HepG2 (cell line): Measurements from ENCODE around the gene THSD4. TPM values are rescaled to one million over a fixed set of nuclear protein-coding genes. Genes with fewer than 3 reads are reported as not detected.

Experiments used
- ATAC-seq: fragments of 200-7000 bp; cut with Tn5 transposase; 3 replicates; pipeline ENCODE4 v1.9.1; 2020; ENCODE audit warnings: mild to moderate bottlenecking, moderate library complexity
- BruUV-seq: library from RNA; stranded (reverse); fragments of 400-500 nt; replicated peaks from 2 replicates; lab custom pipeline; 2021; lab: Mats Ljungman, UMichigan
- CTCF ChIA-PET: fragments of 300-600 bp; formaldehyde crosslinking; extraction: SDS; loops from one replicate; lab custom pipeline; 2021; ENCODE audit warnings: low total read pairs, inconsistent platforms, low intra/inter-chr PET ratio; lab: Yijun Ruan, JAX
- POLR2A ChIA-PET: fragments of 350-600 bp; sonication (Branson Sonifier 250); formaldehyde crosslinking; loops from one replicate; lab custom pipeline; 2020; ENCODE audit warnings: antibody characterized with exemption, inconsistent platforms; lab: Yijun Ruan, JAX
- DNase-seq: peaks from one replicate; pipeline ENCODE4 v3.0.0-alpha.2; 2015; ENCODE audit warnings: low spot score
- FAIRE-seq: peaks from 3 replicates; lab custom pipeline; 2011; peaks lifted over from hg19 to GRCh38; lab: Jason Lieb, UNC
- H2AFZ ChIP-seq: one replicate; pipeline ENCODE4 v1.6.1; 2011; ENCODE audit warnings: low read length, inconsistent platforms
- H3K27ac ChIP-seq: fragments of 300-600 bp; 3 replicates; pipeline ENCODE4 v1.8.0; 2011; ENCODE audit warnings: mixed run types, mild to moderate bottlenecking, mixed read lengths, low read length, inconsistent platforms; ENCODE audit not compliant: insufficient read depth; ENCODE audit errors: extremely low read length
- H3K27me3 ChIP-seq, 2 experiments: fragments of 200-600 bp in 1 of 2; 2 replicates in 1 of 2; 3 replicates in 1 of 2; pipeline versions ENCODE4 v1.6.0 to v1.8.0; 2011; ENCODE audit warnings: low read length in 2 of 2, mild to moderate bottlenecking in 2 of 2, moderate library complexity in 2 of 2, inconsistent platforms in 1 of 2; ENCODE audit not compliant: insufficient read depth in 2 of 2, control insufficient read depth in 1 of 2
- H3K36me3 ChIP-seq, 2 experiments: fragments of 200-600 bp in 1 of 2; replicated peaks in 1 of 2; 2 replicates in 1 of 2; 3 replicates in 1 of 2; pipeline versions ENCODE4 v1.5.1 to v1.8.0; 2011; ENCODE audit warnings: low read length in 2 of 2, inconsistent platforms in 1 of 2; ENCODE audit not compliant: insufficient read depth in 2 of 2, control insufficient read depth in 1 of 2
- H3K4me1 ChIP-seq: 2 replicates; pipeline ENCODE4 v1.5.1; 2012; ENCODE audit warnings: low read length, inconsistent platforms; ENCODE audit not compliant: insufficient read depth
- H3K4me2 ChIP-seq: 2 replicates; pipeline ENCODE4 v1.6.0; 2011; ENCODE audit warnings: low read depth, low read length, inconsistent platforms
- H3K4me3 ChIP-seq, 3 experiments: fragments of 200-600 bp in 1 of 3; sonication (generic), shearing (Covaris generic) in 1 of 3; replicated peaks in 1 of 3; 2 replicates each; pipeline ENCODE4 v1.5.1; 2011 to 2016; ENCODE audit warnings: low read length in 3 of 3, inconsistent platforms in 2 of 3, low read depth in 2 of 3, mild to moderate bottlenecking in 2 of 3, control low read depth in 1 of 3, mixed read lengths in 1 of 3; ENCODE audit not compliant: insufficient read depth in 1 of 3
- H3K79me2 ChIP-seq: one replicate; pipeline ENCODE4 v1.6.1; 2011; ENCODE audit warnings: low read length, inconsistent platforms; ENCODE audit not compliant: insufficient read depth
- H3K9ac ChIP-seq: 2 replicates; pipeline ENCODE4 v1.6.0; 2011; ENCODE audit warnings: mild to moderate bottlenecking, low read depth, low read length, inconsistent platforms; ENCODE audit not compliant: insufficient read depth
- H3K9me3 ChIP-seq: 2 replicates; pipeline ENCODE4 v1.5.1; 2012; ENCODE audit warnings: mild to moderate bottlenecking, low read length
- H4K20me1 ChIP-seq: 2 replicates; pipeline ENCODE4 v1.6.0; 2011; ENCODE audit warnings: inconsistent platforms, mild to moderate bottlenecking, low read length, moderate library complexity; ENCODE audit not compliant: insufficient read depth
- GZF1 ChIP-seq: sonication (generic); formaldehyde crosslinking; IDR thresholded peaks from 2 replicates; pipeline ENCODE4 v1.5.1; 2020; ENCODE audit warnings: mild to moderate bottlenecking, missing genetic modification reagents
- MAZ ChIP-seq, 2 experiments: sonication (generic) in 1 of 2; formaldehyde crosslinking in 1 of 2; IDR thresholded peaks; 2 replicates each; pipeline versions ENCODE4 v1.5.0 to v1.6.1; 2012 to 2020; ENCODE audit warnings: low read depth in 2 of 2, mild to moderate bottlenecking in 2 of 2, borderline replicate concordance in 1 of 2, improper control_type of control experiment in 1 of 2, low read length in 1 of 2, missing genetic modification reagents in 1 of 2, moderate library complexity in 1 of 2
- SOX13 ChIP-seq, 3 experiments: fragments of 450-650 bp in 1 of 3; sonication (generic) in 1 of 3; formaldehyde crosslinking in 1 of 3; IDR thresholded peaks in 2 of 3; conservative IDR thresholded peaks in 1 of 3; 2 replicates each; pipeline versions ENCODE4 v1.5.0 to v1.6.1; 2016 to 2020; ENCODE audit warnings: antibody characterized with exemption in 1 of 3, mild to moderate bottlenecking in 1 of 3, missing compliant biosample characterization in 1 of 3, missing genetic modification reagents in 1 of 3, moderate library complexity in 1 of 3
- ZFAT ChIP-seq: sonication (generic); formaldehyde crosslinking; conservative IDR thresholded peaks from 2 replicates; pipeline ENCODE4 v1.8.1; 2023; ENCODE audit warnings: missing genetic modification reagents, inconsistent platforms
- ZNF317 ChIP-seq: sonication (generic); formaldehyde crosslinking; IDR thresholded peaks from 2 replicates; pipeline ENCODE4 v1.5.0; 2020; ENCODE audit warnings: mild to moderate bottlenecking, missing genetic modification reagents
- ZNF629 ChIP-seq: sonication (generic); formaldehyde crosslinking; conservative IDR thresholded peaks from 2 replicates; pipeline ENCODE4 v1.5.0; 2020; ENCODE audit warnings: missing genetic modification reagents
- WGBS: methylation state at CpG from one replicate; pipeline ENCODE4 v1.1.6; 2017; ENCODE audit warnings: low lambda C conversion rate; 5-methylcytosine and 5-hydroxymethylcytosine counted together
- in situ Hi-C: cut with HindIII; loops from 2 replicates; pipeline ENCODE4 v1.10.0; 2017; ENCODE audit warnings: low pct_unique_long_range_greater_than_20kb; ENCODE audit not compliant: extremely low pct_ligation_motif_present
- intact Hi-C: fragments of 100-400 bp; cut with micrococcal nuclease; formaldehyde crosslinking; loops from one replicate; pipeline ENCODE4 v1.10.0; 2022; ENCODE audit not compliant: unreplicated experiment
- polyA plus RNA-seq, 8 experiments: library from polyadenylated mRNA; depleted of rRNA in 3 of 8; stranded (reverse) in 7 of 8; unstranded in 1 of 8; fragments of >200 nt; fragmentation: Illumina TruSeq in 4 of 8; extraction: Trizol in 4 of 8; gene quantifications; 2 replicates each; pipeline versions ENCODE4 v1.2.1 to v1.2.3, GENCODE V29; 2011 to 2016; ENCODE audit warnings: low read depth in 4 of 8, missing spikeins in 1 of 8, mixed read lengths in 1 of 8; ENCODE audit not compliant: insufficient read depth in 1 of 8
- total RNA-seq, 5 experiments: library from RNA; depleted of rRNA; stranded (reverse); fragments of >200 nt; fragmentation: Illumina TruSeq; extraction: Trizol; gene quantifications; 2 replicates each; pipeline ENCODE4 v1.2.3, GENCODE V29; 2016; ENCODE audit warnings: low read depth in 1 of 5

Gene THSD4
- total and polyA plus RNA-seq, 2 of the 13 experiments (the other 11 are each of a cell fraction or from before 2014, with no cell fraction given) = 0.07 to 0.21 TPM

- no peaks in the 10 kb centered on the region for H4K20me1 ChIP-seq
- H3K4me1 ChIP-seq = no peaks in the 10 kb centered on the region
- no peaks in the 10 kb centered on the region for H3K79me2 ChIP-seq
- ATAC-seq (no peak), FAIRE-seq (no peak), DNase-seq (no peak)
- peaks cover 0 to 11% of the 10 kb centered on the region in 2 experiments; a peak in 1 of 5 replicates for H3K27me3 ChIP-seq
- ChIA-PET POLR2A (no interaction called here), CTCF (no interaction called here)
- no peak overlapping the region for H3K4me3 ChIP-seq
- no peak overlapping the region for H3K27ac ChIP-seq
- H3K36me3 ChIP-seq = no peaks in the 10 kb centered on the region
- H2AFZ ChIP-seq = no peak overlapping the region
- no peak overlapping the region for H3K4me2 ChIP-seq
- no peak overlapping the region for H3K9ac ChIP-seq
- no TSS peak for BruUV-seq
- H3K9me3 ChIP-seq = no peaks in the 10 kb centered on the region
- 44% methylated on average over 6 of the region's 6 CpGs for WGBS
- intact Hi-C loops = no loop called here
- TF ChIP-seq SOX13 (IDR thresholded peaks at IDR 0.05) (no peak), SOX13 (CRISPR knock-in tag; conservative IDR thresholded peaks at IDR 0.05 in 1 of 2, IDR thresholded peaks at IDR 0.05 in 1 of 2) (0 out of 4 replicates have a peak, but pooled peaks of 1 of the 2 experiments have one; percentile 21), ZFAT (CRISPR knock-in tag) (no peak)
- in situ Hi-C loops = no loop called here
These were observed 519.7 kb downstream of the THSD4 start for GRCh38 chr15:71634820-71635560.

GRCh38 chr15:71635735-71636134 lies 520.5 kb downstream of the THSD4 start:
- H4K20me1 ChIP-seq = no peaks in the 10 kb centered on the region
- intact Hi-C loops (no loop called here), in situ Hi-C loops (no loop called here)
- ATAC-seq (no peak), FAIRE-seq (no peak), DNase-seq (no peak)
- no peaks in the 10 kb centered on the region for H3K9me3 ChIP-seq
- no peaks in the 10 kb centered on the region for H3K36me3 ChIP-seq
- H3K27me3 ChIP-seq = 0 out of 5 replicates have a peak, but pooled peaks cover 0 to 8% of the 10 kb centered on the region in 2 experiments
- CTCF ChIA-PET = no interaction called here
- H2AFZ ChIP-seq = no peak overlapping the region
- H3K4me2 ChIP-seq = no peak overlapping the region
- no peak overlapping the region for H3K9ac ChIP-seq
- no peak overlapping the region for H3K4me3 ChIP-seq
- no peak overlapping the region for H3K27ac ChIP-seq
- no peaks in the 10 kb centered on the region for H3K4me1 ChIP-seq
- 40% methylated on average over 2 of the region's 2 CpGs for WGBS
- no peaks in the 10 kb centered on the region for H3K79me2 ChIP-seq
- no TSS peak for BruUV-seq
- peak; percentile 78 for TF ChIP-seq ZNF629 (CRISPR knock-in tag)
- TF ChIP-seq MAZ (IDR thresholded peaks at IDR 0.05; ENCODE audit: borderline replicate concordance, low read depth, low read length) = no peak
- TF ChIP-seq MAZ (CRISPR knock-in tag; IDR thresholded peaks at IDR 0.05; ENCODE audit: low read depth) = no peak
- no peak for TF ChIP-seq ZNF317 (CRISPR knock-in tag)
- no peak for TF ChIP-seq GZF1
- POLR2A ChIA-PET = no interaction called here
